HEK293 (cell line): ENCODE measurements around the gene HNRNPH2.

Experiments used
- BCL11B ChIP-seq: fragments of 450-650 bp; formaldehyde crosslinking; IDR thresholded peaks from 2 replicates; pipeline ENCODE4 v1.5.1; 2016; ENCODE audit warnings: low read depth, missing biosample characterization, missing genetic modification characterization
- FEZF1 ChIP-seq: fragments of 450-650 bp; formaldehyde crosslinking; IDR thresholded peaks from 2 replicates; pipeline ENCODE4 v1.5.1; 2016; ENCODE audit warnings: missing biosample characterization, missing genetic modification characterization
- GLI4 ChIP-seq: fragments of 450-650 bp; formaldehyde crosslinking; IDR thresholded peaks from 2 replicates; pipeline ENCODE4 v1.5.1; 2016; ENCODE audit warnings: missing biosample characterization, missing genetic modification characterization
- GLIS1 ChIP-seq: fragments of 450-650 bp; formaldehyde crosslinking; IDR thresholded peaks from 2 replicates; pipeline ENCODE4 v1.5.1; 2016; ENCODE audit warnings: missing biosample characterization, missing genetic modification characterization
- GLIS2 ChIP-seq: fragments of 450-650 bp; formaldehyde crosslinking; IDR thresholded peaks from 2 replicates; pipeline ENCODE4 v1.5.1; 2016; ENCODE audit warnings: missing biosample characterization, missing genetic modification characterization
- KLF1 ChIP-seq: fragments of 450-650 bp; formaldehyde crosslinking; IDR thresholded peaks from 2 replicates; pipeline ENCODE4 v1.5.1; 2016; ENCODE audit warnings: missing biosample characterization, missing genetic modification characterization
- KLF16 ChIP-seq: fragments of 450-650 bp; formaldehyde crosslinking; IDR thresholded peaks from 2 replicates; pipeline ENCODE4 v1.5.1; 2017; ENCODE audit warnings: missing biosample characterization, missing genetic modification characterization
- RBAK ChIP-seq: fragments of 450-650 bp; formaldehyde crosslinking; IDR thresholded peaks from 2 replicates; pipeline ENCODE4 v1.5.1; 2016; ENCODE audit warnings: missing biosample characterization, missing genetic modification characterization
- REST ChIP-seq: fragments of 450-650 bp; formaldehyde crosslinking; IDR thresholded peaks from 2 replicates; pipeline ENCODE4 v1.5.1; 2016; ENCODE audit warnings: missing biosample characterization, missing genetic modification characterization
- SP3 ChIP-seq: fragments of 450-650 bp; formaldehyde crosslinking; IDR thresholded peaks from 2 replicates; pipeline ENCODE4 v1.5.1; 2016; ENCODE audit warnings: missing biosample characterization, missing genetic modification characterization
- SP7 ChIP-seq: fragments of 450-650 bp; formaldehyde crosslinking; IDR thresholded peaks from 2 replicates; pipeline ENCODE4 v1.5.1; 2016; ENCODE audit warnings: missing biosample characterization, missing genetic modification characterization
- ZBTB17 ChIP-seq: fragments of 450-650 bp; formaldehyde crosslinking; IDR thresholded peaks from 2 replicates; pipeline ENCODE4 v1.5.1; 2016; ENCODE audit warnings: missing biosample characterization, missing genetic modification characterization
- ZBTB8A ChIP-seq: fragments of 450-650 bp; formaldehyde crosslinking; IDR thresholded peaks from 2 replicates; pipeline ENCODE4 v1.5.1; 2016; ENCODE audit warnings: missing biosample characterization, missing genetic modification characterization
- ZEB2 ChIP-seq: fragments of 450-650 bp; formaldehyde crosslinking; IDR thresholded peaks from 2 replicates; pipeline ENCODE4 v1.5.1; 2016; ENCODE audit warnings: missing biosample characterization, missing genetic modification characterization
- ZNF121 ChIP-seq: fragments of 450-650 bp; formaldehyde crosslinking; IDR thresholded peaks from 2 replicates; pipeline ENCODE4 v1.5.1; 2016; ENCODE audit warnings: missing biosample characterization, missing genetic modification characterization
- ZNF148 ChIP-seq: fragments of 450-650 bp; formaldehyde crosslinking; IDR thresholded peaks from 2 replicates; pipeline ENCODE4 v1.5.0; 2017; ENCODE audit warnings: missing biosample characterization, missing genetic modification characterization, borderline replicate concordance
- ZNF16 ChIP-seq: fragments of 450-650 bp; formaldehyde crosslinking; IDR thresholded peaks from 2 replicates; pipeline ENCODE4 v1.5.1; 2016; ENCODE audit warnings: low read depth, missing biosample characterization, missing genetic modification characterization
- ZNF174 ChIP-seq: fragments of 450-650 bp; formaldehyde crosslinking; IDR thresholded peaks from 2 replicates; pipeline ENCODE4 v1.5.0; 2017; ENCODE audit warnings: missing biosample characterization, mild to moderate bottlenecking, missing genetic modification characterization
- ZNF202 ChIP-seq: fragments of 450-650 bp; formaldehyde crosslinking; IDR thresholded peaks from 2 replicates; pipeline ENCODE4 v1.5.1; 2016; ENCODE audit warnings: missing biosample characterization, missing genetic modification characterization, borderline replicate concordance
- ZNF23 ChIP-seq: fragments of 450-650 bp; formaldehyde crosslinking; IDR thresholded peaks from 2 replicates; pipeline ENCODE4 v1.5.1; 2016; ENCODE audit warnings: missing biosample characterization, missing genetic modification characterization, borderline replicate concordance
- ZNF324 ChIP-seq: fragments of 450-650 bp; formaldehyde crosslinking; IDR thresholded peaks from 2 replicates; pipeline ENCODE4 v1.5.1; 2016; ENCODE audit warnings: missing biosample characterization, missing genetic modification characterization
- ZNF488 ChIP-seq: fragments of 450-650 bp; formaldehyde crosslinking; IDR thresholded peaks from 2 replicates; pipeline ENCODE4 v1.5.1; 2016; ENCODE audit warnings: missing biosample characterization, missing genetic modification characterization
- ZNF518A ChIP-seq: fragments of 450-650 bp; formaldehyde crosslinking; conservative IDR thresholded peaks from 2 replicates; pipeline ENCODE4 v1.5.1; 2016; ENCODE audit warnings: low read depth, missing biosample characterization, missing genetic modification characterization
- ZNF549 ChIP-seq: fragments of 450-650 bp; IDR thresholded peaks from 2 replicates; pipeline ENCODE4 v1.5.1; 2018; ENCODE audit warnings: missing biosample characterization, missing genetic modification characterization, mild to moderate bottlenecking, inconsistent platforms, moderate library complexity
- ZNF558 ChIP-seq: fragments of 450-650 bp; formaldehyde crosslinking; IDR thresholded peaks from 2 replicates; pipeline ENCODE4 v1.5.1; 2016; ENCODE audit warnings: missing biosample characterization, missing genetic modification characterization
- ZNF629 ChIP-seq: fragments of 450-650 bp; formaldehyde crosslinking; IDR thresholded peaks from 2 replicates; pipeline ENCODE4 v1.5.1; 2017; ENCODE audit warnings: missing biosample characterization, missing genetic modification characterization
- ZNF747 ChIP-seq: fragments of 450-650 bp; formaldehyde crosslinking; IDR thresholded peaks from 2 replicates; pipeline ENCODE4 v1.5.1; 2016; ENCODE audit warnings: missing biosample characterization, missing genetic modification characterization
- ZNF843 ChIP-seq: fragments of 450-650 bp; formaldehyde crosslinking; IDR thresholded peaks from 2 replicates; pipeline ENCODE4 v1.5.1; 2016; ENCODE audit warnings: missing biosample characterization, missing genetic modification characterization
- ZXDB ChIP-seq: fragments of 450-650 bp; formaldehyde crosslinking; IDR thresholded peaks from 2 replicates; pipeline ENCODE4 v1.5.1; 2016; ENCODE audit warnings: missing biosample characterization, missing genetic modification characterization

The HNRNPH2 gene

GRCh38 chrX:101417981-101418841 lies 10.2 kb downstream of the HNRNPH2 start (continued):
- TF ChIP-seq ZNF629 (peak; percentile 55; the same call in 1 of the 2 replicates), ZNF174 (tag by site-specific recombination) (no peak), ZNF843 (no peak), ZNF747 (tag by site-specific recombination) (no peak), ZEB2 (tag by site-specific recombination) (no peak), ZNF16 (tag by site-specific recombination) (no peak), KLF16 (0 out of 2 replicates have a peak, but pooled peaks have one; percentile 34), GLIS1 (tag by site-specific recombination) (peak; percentile 50; the same call in 1 of the 2 replicates), KLF1 (tag by site-specific recombination) (no peak), FEZF1 (tag by site-specific recombination) (no peak), ZNF148 (tag by site-specific recombination) (no peak), SP7 (tag by site-specific recombination) (peak; percentile 27; the same call in 1 of the 2 replicates), ZBTB17 (tag by site-specific recombination) (no peak), GLIS2 (tag by site-specific recombination) (0 out of 2 replicates have a peak, but pooled peaks have one; percentile 31), ZNF518A (tag by site-specific recombination) (no peak), ZNF121 (no peak), ZNF202 (tag by site-specific recombination) (no peak), ZNF558 (tag by site-specific recombination) (no peak), ZNF488 (no peak), ZNF549 (no peak), GLI4 (tag by site-specific recombination) (no peak), ZNF23 (no peak), ZBTB8A (tag by site-specific recombination) (peak; percentile 52), BCL11B (no peak), RBAK (tag by site-specific recombination) (no peak), SP3 (tag by site-specific recombination) (peak; percentile 61), ZNF324 (tag by site-specific recombination) (no peak), ZXDB (tag by site-specific recombination) (peak; percentile 84), REST (no peak)
